Nephron progenitor cell (in vitro differentiated cells): ENCODE results near the gene CLRN3.
A peak's percentile ranks its signal among the peaks of the same experiment; 100 is the strongest.

Experiments used
- DNase-seq: peaks from one replicate; pipeline ENCODE4 v3.0.0; 2021
- H3K27ac Mint-ChIP-seq: 2 replicates; pipeline ENCODE4 v1.8.0; 2021; ENCODE audit warnings: mild to moderate bottlenecking, moderate library complexity, mixed read lengths
- H3K27me3 Mint-ChIP-seq: 2 replicates; pipeline ENCODE4 v1.8.0; 2021; ENCODE audit warnings: mild to moderate bottlenecking, low read depth, mixed read lengths; ENCODE audit not compliant: poor library complexity
- H3K36me3 Mint-ChIP-seq: 2 replicates; pipeline ENCODE4 v1.8.0; 2021; ENCODE audit warnings: low read depth, mixed read lengths
- H3K4me1 Mint-ChIP-seq: 2 replicates; pipeline ENCODE4 v1.8.0; 2021; ENCODE audit warnings: mixed read lengths
- H3K4me3 Mint-ChIP-seq: 2 replicates; pipeline ENCODE4 v1.8.0; 2021; ENCODE audit warnings: mild to moderate bottlenecking, moderate library complexity, mixed read lengths
- H3K9me3 Mint-ChIP-seq: 2 replicates; pipeline ENCODE4 v1.8.0; 2021; ENCODE audit warnings: mild to moderate bottlenecking, moderate library complexity, mixed read lengths
- CTCF ChIP-seq: fragments of 200-600 bp; sonication (generic); IDR thresholded peaks from 2 replicates; pipeline ENCODE4 v1.5.0; 2021; ENCODE audit warnings: antibody characterized with exemption

The CLRN3 gene

GRCh38 chr10:127926455-127926854, 33.7 kb upstream of the CLRN3 start:
- H3K27me3 Mint-ChIP-seq = peaks cover 4% of the 10 kb centered on the region
- H3K4me1 Mint-ChIP-seq = peaks cover 10% of the 10 kb centered on the region
- no peak for DNase-seq
- TF ChIP-seq CTCF = no peak
- H3K36me3 Mint-ChIP-seq = no peaks in the 10 kb centered on the region
- H3K9me3 Mint-ChIP-seq = peaks cover 6% of the 10 kb centered on the region
- peak overlapping the region; percentile 52 for H3K27ac Mint-ChIP-seq
- H3K4me3 Mint-ChIP-seq = no peak overlapping the region

- no peaks in the 10 kb centered on the region for H3K36me3 Mint-ChIP-seq
- no peak for TF ChIP-seq CTCF
- no peak overlapping the region for H3K4me3 Mint-ChIP-seq
- no peak overlapping the region for H3K27ac Mint-ChIP-seq
- peaks cover 6% of the 10 kb centered on the region for H3K9me3 Mint-ChIP-seq
- peaks cover 10% of the 10 kb centered on the region for H3K4me1 Mint-ChIP-seq
- DNase-seq = no peak
- peaks cover 8% of the 10 kb centered on the region for H3K27me3 Mint-ChIP-seq
Measured at GRCh38 chr10:127925471-127926207, 32.9 kb upstream of the CLRN3 start.

- Mint-ChIP-seq H3K27ac (no peak overlapping the region), H3K36me3 (no peaks in the 10 kb centered on the region), H3K4me1 (peaks cover 10% of the 10 kb centered on the region), H3K9me3 (peaks cover 3% of the 10 kb centered on the region), H3K4me3 (no peak overlapping the region), H3K27me3 (peaks cover 8% of the 10 kb centered on the region)
- no peak for DNase-seq
- TF ChIP-seq CTCF = no peak
Measured at GRCh38 chr10:127923646-127924045, 30.9 kb upstream of the CLRN3 start.

- DNase-seq = no peak
- Mint-ChIP-seq H3K4me3 (no peak overlapping the region), H3K9me3 (peaks cover 3% of the 10 kb centered on the region), H3K27me3 (peaks cover 8% of the 10 kb centered on the region), H3K4me1 (peaks cover 2% of the 10 kb centered on the region), H3K27ac (no peak overlapping the region), H3K36me3 (no peaks in the 10 kb centered on the region)
- no peak for TF ChIP-seq CTCF
Measured at GRCh38 chr10:127922675-127923366, 30.1 kb upstream of the CLRN3 start.

GRCh38 chr10:127922206-127922605, 29.5 kb upstream of the CLRN3 start:
- no peak for TF ChIP-seq CTCF
- Mint-ChIP-seq H3K9me3 (peaks cover 3% of the 10 kb centered on the region), H3K36me3 (no peaks in the 10 kb centered on the region), H3K4me3 (no peak overlapping the region), H3K27ac (no peak overlapping the region), H3K4me1 (no peaks in the 10 kb centered on the region), H3K27me3 (peaks cover 8% of the 10 kb centered on the region)
- DNase-seq = no peak
